NCI-H510A (cell line): ENCODE results near the gene SH2D6.
"Not testable (repeated sequence)": the region's sequence is repeated elsewhere in the genome, so short reads cannot be mapped to it uniquely, and the experiment has no call there.

Experiments
- DNase-seq: peaks from one replicate; lab custom pipeline; 2025; lab: John Stamatoyannopoulos, UW

SH2D6 gene

DNA sequence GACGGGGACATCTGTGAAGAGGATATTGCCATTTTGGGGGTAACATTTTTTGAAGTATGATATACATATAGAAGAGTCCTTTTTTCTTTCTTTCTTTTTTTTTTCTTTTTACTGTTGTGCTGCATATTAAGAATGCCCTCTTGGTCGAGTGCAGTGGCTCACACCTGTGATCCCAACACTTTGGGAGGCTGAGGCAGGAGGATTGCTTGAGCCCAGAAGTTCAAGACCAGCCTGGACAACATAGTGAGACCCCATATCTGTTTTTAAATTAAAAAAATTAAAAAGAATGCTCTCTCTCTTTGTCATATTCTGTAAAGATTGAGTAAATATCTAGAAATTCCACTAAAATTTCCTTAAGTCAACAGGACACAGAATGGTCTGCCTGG is 3.6 kb downstream of the SH2D6 start:
- DNase-seq = no peak

DNA sequence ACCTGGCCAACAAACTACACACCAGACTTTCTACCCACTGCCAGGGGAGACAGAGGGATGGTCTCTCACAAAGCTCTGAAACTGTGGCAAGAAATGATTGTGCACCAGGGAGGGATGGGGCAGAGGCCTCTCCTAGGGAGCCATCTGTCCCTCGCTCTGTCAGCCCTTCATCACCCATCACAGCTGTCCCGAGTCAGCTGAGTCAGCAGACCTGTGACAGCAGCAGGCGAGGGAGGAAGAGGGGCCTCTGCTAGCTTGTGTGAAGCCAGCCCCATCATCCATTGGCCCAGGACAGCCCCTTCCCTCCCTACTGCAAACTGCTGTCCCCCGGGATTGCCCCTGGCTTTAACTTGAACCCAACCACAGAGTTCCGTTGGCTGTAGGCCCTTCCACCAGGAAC is 5.0 kb downstream of the SH2D6 start:
- no peak for DNase-seq

DNA sequence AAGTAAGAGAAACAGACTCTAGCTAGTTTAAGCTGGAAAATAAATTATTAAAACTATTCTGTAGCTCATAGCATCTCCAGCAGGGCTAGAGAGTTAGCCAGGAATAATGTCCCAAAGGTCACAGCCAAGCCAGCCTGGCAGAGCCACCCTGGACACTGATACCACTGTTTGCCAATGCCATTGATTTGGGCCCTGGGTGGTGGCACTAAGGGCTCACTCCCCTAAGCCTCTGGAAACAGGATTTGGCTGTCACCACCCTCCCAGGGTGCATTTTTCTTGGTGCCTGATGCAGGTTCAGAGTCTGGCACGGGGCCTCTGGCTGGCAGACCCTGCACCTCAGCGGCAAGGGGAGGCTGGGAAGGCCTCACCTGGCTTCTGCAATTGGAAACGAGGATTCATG is 7.1 kb downstream of the SH2D6 start:
- DNase-seq = no peak

DNA sequence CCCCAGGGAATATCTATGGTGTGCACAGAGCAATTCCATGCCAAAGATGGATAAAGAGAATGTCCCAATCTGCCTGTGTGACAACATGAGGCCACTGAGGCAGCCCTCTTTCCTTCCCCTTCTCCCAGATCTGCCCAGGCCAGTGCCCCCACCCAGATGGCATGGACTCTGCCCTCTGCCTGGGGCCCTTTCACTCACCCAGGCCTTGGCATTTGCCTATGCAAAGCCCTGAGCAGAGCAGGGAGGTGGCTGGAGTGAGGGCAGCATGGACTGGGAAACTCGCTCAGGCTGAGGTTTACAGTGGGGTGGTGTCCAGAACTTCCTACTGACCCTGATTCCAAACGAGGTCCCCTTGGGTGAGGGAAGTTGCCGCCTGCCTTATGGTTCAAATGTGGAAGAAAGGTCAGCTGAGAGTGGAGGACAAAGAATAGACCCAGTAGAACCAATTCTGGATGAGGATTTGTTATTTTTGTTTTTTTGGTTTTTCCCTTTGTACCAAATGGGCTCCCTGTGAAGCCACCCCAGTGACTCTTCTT is 8.9 kb downstream of the SH2D6 start:
- no peak for DNase-seq

DNA sequence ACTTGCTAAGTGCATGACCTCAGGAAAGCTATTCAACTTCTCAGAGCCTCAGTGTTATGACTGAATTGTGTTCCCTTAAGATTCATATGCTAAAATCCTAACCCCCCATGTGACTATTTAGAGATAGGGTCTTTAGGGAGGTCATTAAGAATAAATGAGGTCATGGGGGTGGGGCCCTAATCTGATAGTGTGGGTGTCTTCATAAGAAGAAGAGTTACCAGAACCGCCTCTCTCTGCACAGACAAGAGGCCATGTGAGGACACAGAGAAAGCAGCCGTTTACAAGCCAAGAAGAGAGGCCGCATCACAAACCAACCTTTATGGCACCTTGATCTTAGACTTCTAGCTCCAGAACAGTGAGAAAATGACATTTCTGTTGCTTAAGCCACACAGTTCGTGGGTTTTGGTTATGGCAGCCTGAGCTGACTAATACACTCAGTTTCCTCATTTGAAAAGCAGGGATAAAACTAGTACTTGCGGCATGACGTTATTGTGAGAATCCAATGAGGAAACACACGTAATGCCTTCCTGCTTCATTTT is 9.9 kb downstream of the SH2D6 start:
- no peak for DNase-seq

DNA sequence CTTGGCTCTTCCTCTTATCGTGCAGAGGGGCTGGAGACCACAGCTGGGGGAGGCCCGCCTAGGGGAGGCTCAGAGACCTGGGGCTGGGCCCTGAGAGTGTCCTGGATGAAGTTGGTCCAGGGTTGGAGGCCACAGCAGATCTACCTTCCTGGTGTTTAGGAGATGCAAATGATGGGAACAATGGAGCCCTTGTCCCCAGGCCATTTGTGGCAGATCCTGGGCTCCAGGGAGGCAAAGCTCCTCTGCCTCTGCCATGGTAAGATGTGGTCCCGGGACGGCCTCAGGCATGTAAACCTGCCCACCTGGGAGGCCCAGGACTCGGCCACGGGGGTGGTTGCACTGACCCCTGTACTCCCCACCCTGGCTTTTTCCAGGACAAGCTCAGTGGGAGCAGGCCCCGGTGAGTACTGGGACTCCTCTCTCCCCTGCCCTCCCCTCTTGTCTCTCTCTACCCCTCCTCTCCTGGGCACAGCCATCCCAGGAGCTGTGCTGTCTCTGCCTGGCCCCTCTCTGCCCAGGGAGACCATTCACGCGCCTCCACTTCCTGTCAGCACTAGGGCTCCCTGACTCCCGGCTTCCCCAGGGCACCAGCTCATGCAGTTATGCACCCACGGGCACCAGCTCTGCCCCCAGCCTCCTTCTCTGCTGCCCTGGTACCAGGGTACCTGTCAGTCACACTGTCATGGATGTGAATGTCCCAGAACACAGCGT is 10.9 kb downstream of the SH2D6 start:
- no peak for DNase-seq

GRCh38 chr2:85429924-85430289 is 11.4 kb downstream of the SH2D6 start:
- no peak for DNase-seq

DNA sequence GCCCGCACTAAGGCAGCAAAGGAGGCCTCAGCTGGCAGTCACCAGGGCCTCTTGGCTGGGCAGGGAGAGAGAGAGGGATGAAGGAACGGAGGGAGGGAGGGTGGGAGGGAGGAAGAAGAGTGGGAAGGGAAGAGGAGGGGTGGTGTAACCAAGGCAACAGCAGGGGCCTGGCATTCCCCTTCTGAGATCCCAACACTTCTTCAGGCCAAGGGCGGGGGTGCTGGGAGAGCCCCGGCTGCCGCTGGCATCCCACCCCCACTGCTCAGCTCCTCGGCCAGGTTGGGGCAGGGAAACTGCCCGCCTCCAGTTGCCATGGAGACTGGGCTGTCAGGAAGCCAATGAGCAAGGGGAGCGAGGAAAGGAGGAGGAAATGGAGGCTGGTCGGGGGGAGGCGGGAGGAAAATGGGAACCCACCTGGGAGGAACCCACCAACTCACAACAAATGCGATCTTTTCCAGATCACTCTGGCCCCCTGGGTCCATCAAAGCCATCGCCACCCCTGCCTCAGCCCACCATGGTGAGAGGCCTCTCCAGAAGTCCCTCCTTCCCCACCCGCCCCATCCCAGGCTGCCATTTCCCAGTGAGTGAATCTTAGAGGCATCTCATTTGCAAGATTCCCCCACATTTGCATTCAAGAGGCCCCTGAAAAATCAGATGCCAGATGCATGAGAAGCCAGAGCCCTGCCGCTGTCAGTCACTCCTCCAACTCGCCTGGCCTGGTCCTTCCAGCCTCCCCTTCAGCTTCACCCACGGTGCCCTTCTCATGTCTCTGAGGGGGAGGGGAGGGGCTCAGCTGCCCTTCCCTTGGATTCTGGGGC is 12.4 kb downstream of the SH2D6 start:
- peak; percentile 56 for DNase-seq

DNA sequence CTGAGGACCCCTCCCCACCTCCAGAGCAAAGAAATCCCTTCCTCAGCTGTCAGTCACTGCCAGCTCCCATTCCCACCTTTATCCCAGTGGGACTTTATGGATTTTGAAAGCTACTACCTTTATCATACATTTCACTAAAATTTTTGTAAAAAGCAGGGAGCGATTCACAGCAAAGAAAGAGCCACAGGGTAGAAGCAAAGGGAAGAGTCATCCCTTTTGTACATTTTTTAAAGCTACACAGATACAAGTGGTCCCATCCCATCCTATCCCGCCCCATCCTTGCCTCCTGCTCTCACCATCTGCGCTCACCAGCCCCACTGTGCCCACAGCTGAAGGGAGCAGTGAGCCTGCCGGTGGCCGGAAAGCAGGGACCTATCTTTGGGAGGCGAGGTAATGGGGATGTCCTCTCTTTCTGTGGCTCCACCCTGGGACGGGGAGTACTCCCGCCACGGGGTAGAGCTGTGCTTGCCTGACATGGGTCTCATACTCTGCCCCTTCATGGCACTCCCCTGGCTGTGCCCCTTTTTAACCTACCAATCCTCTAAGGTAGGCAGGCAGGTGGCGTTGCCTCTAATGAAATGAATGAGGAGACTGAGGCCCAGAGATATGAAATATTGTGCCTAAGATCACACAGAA is 13.2 kb downstream of the SH2D6 start:
- DNase-seq = no peak

- DNase-seq = peak; percentile 45
Measured at GRCh38 chr2:85433511-85434089, 15.1 kb downstream of the SH2D6 start.

- no peak for DNase-seq
Measured at GRCh38 chr2:85434696-85435095, 16.2 kb downstream of the SH2D6 start.

DNA sequence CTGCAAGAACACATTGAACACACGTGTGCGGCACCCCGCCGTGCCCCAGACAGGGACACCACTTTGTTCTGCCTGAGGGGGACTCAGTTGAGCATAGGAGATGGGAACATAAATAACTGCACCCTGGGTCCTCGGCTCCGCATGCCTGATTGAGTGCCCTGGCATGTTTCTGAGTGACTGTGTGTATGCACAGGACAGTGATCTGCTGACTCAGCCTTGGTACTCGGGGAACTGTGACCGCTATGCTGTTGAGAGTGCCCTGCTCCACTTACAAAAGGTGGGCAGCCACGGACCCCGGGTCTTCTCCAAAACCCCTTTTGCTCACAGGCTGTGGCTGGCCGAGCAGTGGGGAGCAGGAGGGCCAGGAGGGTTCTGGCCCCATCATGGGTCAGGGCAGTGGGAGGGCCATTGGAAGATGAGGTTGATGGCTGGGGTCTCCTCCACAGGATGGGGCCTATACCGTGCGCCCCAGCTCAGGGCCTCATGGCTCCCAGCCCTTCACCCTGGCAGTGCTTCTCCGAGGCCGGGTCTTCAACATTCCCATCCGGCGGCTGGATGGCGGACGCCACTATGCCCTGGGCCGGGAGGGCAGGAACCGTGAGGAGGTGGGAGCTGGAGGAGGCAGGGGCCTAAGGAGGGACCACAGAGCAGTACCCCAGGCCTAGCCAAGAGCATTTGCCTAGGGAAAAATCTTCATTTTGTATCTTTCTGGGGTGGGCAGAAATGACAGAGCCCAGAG is 16.9 kb downstream of the SH2D6 start:
- DNase-seq = no peak

DNA sequence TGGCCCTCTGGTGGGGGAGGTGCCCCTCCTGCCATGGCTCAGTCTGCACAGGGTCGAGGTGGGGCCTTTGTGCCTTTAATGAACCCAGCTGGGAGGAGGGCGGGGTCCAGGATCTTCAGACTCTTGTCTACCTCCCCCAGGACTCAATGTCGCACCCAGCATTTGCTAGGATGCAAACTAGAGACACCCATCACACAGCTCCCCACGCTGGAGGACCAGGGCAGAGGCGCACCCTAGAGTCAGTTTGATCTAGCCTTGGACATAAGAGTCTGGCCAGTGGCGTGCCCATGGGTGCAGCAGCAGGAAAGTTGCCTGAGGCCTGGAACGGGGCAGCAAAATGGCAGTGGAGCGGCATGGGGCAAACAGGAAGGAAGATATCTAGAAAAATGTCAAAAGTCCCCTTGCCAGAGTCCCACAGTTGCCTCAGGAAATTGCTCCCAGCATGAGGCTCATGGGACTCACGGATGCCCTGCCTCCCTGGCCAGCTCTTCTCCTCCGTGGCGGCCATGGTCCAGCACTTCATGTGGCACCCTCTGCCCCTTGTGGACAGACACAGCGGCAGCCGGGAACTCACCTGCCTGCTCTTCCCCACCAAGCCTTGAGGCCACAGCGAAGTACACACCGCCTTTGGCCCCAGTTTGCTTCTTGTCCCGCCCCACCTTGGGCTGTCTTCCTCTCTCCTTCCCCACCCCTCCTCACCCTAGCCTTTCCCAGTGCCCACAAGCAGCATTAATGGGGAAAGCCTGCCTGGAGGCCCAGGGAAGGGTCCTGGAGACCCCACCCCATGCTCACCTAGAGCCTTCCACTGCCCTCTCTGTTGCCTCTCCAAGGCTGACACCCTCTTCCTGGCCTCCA is 17.7 kb downstream of the SH2D6 start:
- DNase-seq = no peak

DNA sequence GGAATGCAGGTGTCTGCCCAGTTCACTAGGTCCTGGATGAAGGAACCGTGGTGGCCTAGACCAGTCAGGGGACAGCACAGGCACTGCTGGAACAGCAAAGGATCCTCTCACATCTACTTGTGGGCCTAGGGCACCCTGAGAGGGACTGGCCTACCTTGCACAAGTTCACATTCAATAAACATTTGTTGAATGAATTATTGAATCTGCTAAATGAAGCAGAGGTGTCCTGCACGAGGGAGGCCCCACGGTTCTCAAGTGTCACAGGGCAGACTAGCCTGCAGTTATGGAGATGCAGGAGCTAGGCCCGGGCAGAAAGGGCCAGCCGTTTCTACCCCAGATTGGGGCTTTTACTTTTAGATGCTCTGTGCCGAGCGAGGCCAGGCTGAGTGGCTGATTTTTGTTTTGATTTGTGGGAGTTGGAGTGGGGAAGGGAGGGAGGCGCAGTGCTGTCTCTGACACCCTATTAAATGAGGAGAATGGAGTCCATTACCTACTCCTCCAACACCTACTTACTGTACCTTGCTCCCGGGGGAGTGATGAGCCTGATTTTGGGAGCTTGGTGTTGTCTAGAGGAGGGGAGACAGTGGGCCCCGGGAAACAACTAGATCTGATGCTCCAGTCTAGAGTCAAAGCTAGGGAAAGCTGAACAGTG is 18.4 kb downstream of the SH2D6 start:
- no peak for DNase-seq

DNA sequence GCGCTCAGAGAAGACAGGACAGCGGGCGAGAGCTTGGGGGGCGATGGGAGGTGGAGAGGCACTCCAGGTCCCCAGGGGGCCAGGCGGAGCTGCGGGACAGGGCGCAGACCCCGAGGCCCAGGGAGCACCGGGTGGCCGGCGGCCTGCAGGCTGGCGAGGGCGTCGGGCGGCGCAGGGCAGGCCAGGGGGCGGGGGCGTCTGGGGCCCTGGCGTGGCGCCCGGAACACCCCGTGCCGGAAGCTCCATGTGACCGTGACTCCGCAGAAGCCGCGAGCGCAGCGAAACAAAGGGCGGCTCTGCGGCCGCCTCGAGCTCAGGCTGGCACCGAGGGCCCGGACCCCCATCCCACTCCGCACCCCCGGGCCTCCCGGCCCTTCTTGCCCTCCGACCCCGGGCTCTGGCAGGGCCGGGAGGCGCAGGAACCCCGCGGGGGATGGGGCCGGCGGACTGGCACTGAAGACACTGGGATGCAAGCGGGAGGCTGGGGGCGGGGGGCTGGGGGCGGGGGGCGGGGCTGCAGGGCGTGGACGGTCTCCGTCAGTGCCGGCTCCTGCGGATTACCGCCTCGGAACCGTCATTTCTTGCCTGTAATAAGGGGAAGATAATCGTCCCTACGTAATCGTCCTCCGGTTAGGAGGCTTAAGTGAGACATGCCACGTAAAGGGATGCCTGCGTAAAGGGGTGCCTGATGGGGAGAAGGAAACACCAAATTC is 19.1 kb downstream of the SH2D6 start:
- DNase-seq = peak; percentile 73

GRCh38 chr2:85438201-85439024 is 19.9 kb downstream of the SH2D6 start:
- DNase-seq = peak; percentile 73

DNA sequence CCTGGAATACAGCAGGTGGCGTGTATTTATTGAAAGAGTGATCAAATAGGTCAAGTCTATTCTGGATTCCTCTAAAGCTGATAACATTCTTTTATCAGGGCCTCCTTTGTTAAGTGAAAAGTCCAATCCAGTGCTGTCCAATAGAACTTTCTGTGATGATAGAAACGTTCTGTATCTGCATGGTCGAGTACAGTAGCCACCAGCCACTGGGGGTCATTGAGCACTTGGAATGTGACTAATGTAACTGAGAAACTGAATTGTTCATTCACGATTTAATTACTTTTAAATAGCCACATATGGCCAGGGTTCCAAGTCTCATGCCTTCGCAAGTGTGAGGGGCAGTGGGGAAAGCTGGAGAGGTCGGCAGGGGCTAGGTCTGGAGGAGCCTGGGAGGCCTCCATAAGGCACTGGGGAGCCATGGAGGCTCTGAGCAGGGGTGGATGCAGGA is 20.5 kb downstream of the SH2D6 start:
- no peak for DNase-seq

GRCh38 chr2:85439569-85439968 is 21.1 kb downstream of the SH2D6 start:
- not testable (repeated sequence) for DNase-seq
